Stimulated activated CD4-positive, alpha-beta T cell treated with anti-CD3 and anti-CD28 coated beads, Interleukin-15, amount 100 ng/mL, for 1 hour (primary cell): Measurements from ENCODE around the gene CCL4L2.
"Not testable (repeated sequence)": the region's sequence is repeated elsewhere in the genome, so short reads cannot be mapped to it uniquely, and the experiment has no call there.

ENCODE experiments used
- DNase-seq, 2 donors: peaks; one replicate each; pipeline ENCODE4 v3.0.0-alpha.2; 2020; ENCODE audit warnings: low read depth in 1 of 2, low spot score in 1 of 2

CCL4L2 gene

GRCh38 chr17:36210439-36211211 is at the start of gene CCL4L2:
TSS of gene CCL4L2 (plus strand) at chr17:36211063.
- not testable (repeated sequence) for DNase-seq

DNA sequence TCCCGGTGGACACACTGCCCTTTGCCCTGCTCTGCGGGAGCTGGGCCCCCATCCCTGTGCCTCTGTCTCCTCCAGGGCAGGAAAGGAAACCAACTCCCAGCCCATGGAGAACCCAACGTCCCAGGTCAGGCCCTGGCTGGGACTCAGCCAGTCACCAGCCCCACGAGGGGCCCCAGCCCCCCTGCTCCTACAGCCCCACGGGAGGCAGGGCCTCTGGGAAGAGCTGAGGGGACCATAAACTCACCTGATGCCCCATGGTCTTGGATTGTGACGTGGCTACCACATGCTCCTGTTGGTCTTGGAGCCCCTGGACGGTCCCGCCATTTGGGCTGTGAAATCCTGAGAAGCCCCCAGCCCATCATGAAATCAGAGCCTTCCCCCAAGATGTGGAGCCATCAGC is 42.0 kb upstream of the CCL4L2 start:
- not testable (repeated sequence) for DNase-seq

- not testable (repeated sequence) for DNase-seq
These were observed 34.3 kb upstream of the CCL4L2 start, which contains the start of gene TBC1D3B for GRCh38 chr17:36176536-36176935. TSS of gene TBC1D3B (minus strand) at chr17:36176636. CDS start at chr17:36175050, 1,586 bp downstream.

DNA sequence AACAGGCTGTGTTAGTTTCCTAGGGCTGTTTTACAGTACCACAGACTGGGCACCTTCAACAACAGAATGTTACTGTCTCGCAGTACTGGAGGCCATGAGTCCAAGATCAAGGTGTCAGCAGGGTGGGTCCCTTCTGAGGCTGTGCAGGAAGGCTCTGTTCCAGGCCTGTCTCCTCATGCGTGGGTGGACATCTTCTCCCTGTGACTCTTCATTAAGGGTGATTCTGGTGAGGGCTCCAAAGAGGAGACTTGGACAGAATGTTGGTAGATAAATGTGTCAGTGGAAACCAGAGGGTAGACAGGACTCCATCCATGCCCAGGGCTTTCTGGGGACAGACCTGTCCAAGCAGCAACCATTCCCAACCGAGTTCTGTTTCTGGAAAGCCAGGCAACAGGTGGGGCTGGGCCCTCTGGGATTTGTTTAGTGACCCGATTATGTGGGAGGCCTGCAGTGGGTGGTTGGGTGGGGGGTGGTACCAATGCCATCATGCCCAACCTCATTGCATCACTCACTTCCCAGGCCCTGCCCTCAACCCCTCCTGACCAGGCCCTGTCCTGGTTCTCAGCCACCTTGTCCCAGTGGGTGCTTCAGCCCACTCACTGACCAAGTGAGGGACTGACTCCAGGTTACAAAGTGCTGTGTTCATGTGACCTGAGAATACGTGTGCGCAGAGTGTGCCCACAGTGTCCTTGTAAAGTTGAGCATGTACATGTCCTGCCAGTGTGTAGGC is 29.3 kb upstream of the CCL4L2 start:
- DNase-seq: not testable (repeated sequence)

DNA sequence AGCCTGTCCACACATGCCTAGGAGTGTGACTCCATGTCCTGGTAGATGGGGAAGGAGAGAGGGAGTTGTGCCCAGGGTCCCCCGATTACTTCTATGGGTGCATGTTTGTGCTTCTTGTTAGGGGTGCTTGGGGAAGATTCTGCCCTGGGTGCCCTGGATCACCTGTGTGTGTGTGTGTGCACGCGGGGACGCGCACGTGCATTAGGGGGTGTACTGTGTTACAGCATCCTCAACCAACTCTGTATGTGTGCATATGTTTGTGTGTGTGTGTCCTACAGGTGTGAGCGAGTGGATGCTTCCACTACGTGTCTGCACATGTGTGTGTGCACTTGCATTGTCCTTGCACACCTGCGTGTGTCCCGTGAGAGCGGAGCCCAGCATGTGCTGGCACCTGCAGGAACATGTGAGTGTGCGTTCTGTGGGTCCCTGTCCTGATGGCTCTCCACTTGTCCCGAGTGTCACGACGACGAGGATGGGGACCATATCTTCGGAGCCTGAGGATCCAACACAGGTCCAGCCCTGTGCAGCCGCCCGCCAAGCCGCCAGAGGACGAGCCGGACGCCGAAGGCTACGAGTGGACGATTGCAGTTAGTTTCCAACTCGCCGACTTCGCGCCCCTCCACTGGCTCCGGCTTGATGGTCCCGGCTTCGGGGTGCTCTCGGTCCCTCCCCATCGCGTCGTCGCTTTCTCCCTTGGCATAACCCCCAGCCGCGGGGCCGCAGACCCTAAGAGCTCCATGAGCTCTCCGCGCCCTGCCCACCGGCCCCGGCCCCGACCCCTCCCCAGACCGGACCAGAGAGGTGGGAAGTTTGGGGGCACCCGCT is 28.5 kb upstream of the CCL4L2 start:
- no peak for DNase-seq

DNA sequence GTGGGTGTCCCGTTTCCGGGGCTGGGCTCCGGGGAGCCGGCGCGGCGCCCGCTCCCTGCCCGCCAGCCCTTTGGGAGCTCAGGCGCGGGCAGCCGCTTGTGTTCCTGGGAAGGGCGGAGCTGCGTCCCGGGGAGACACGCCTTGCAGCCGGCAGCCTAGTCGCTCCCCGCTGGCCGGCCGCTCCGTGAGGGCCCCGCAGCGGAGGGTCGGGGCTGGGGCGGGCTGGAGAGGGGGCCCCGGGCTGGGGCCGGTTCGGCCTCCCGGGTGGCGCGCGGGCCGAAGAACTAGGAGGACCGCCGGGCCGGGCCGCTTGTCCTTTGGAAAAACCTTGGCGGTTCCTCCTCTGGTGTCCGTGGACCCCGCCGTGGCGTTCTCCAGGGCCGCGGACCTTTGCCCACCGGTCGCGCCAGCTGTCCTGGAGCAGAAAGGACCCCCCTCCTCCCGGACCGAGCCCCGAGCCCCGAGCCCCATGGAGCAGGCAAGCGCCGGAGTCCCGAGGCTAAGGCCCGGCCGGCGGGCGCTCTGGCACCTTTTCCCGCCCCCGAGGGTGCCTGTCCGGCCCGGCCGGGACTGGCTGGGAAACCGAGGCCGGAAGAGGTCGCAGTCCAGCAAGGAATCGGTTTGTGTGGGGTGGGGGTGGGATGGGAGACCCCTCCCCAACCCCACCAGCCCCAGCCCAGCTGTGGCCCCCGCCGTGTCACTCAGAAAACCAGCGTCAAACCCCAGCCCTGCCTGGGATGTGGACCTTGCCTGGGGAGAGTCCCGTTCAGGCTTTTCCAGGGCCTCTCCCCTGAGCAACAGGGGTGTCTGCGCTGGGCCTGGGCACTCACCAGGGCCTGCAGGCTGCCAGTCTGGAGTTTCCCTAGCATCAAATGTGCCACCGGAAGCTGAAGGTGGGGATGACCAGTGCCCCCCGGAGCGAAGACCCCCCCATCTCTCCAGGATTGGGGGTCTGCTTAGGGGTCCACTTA is 27.6 kb upstream of the CCL4L2 start:
- DNase-seq: no peak

DNA sequence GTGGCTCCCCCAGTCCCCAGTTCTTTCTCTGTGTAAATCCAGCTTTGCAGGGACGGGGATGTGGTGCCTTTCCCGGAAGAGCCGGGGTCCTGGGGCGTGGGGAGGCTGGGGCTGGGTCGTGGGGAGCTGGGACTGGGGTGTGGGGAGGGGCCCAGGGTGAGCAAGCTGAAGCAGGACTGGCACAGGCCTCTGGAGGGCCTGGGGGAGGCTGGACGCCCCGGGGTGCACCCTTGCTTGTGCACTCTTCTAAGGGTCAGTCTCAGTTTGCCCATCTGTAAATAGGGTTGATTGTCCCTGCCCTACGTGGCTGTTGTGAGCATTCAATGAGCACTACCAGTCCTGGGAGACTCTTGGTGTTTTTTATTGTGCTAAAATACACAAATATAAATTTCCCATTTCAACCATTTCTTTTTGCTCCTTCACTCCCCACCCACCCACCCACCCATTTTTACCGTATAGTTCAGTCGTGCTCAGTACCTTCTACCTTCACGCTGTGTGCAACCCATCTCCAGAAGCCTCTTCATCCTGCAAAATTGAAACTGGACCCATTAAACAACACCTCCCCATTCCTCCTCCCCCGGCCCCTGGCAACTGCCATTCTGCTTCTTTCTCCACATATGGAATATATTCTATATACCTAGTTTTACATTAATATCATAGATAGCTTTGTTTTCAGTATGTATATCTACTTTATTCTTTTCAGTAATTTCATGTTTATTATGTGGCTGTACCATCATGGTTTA is 26.7 kb upstream of the CCL4L2 start:
- DNase-seq: no peak

GRCh38 chr17:36185416-36185815 is 25.4 kb upstream of the CCL4L2 start:
- DNase-seq: no peak

DNA sequence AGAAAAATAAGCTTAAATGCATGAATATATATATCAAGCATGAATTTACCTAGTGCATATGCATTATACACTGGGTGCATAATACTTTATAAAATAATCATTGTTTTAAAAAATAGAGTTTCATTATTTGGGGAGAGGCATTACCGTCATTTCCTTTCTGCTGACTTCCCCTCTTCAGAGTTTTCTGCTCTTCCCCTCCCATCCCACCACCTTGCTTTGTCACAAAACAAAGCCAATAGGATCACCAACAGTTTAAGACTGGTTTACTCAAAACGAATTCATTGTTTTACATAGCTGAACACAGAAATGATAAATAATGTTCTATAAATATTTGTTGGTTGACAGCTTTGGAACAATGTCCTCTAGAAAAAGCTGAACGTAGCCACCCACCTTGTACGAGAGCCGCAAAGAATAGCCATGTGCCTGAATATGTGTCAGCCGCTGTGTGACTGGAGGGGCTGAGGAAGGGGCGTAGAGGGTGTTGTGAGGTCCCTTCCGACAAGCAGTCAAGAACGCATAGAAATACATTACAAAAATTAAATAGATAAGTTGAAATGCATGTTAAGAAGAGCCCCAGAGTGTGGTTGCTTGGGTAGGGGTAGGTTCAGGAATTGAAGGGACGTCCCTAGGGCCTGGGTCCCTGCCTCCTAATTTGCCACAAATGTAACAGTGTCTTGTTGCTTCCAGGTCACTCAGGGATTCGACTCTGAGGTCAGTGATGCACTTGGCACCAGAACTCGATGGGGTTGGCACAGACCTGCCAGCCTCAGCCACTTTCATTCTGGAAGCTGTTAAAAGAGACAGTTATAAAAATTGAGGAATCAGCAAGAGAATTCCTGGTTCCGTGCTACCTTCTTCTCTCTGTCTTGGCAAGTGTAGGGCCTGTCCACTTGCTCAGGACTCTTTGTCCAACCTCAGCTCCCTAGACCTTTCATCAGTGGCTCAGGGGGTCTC is 23.8 kb upstream of the CCL4L2 start:
- DNase-seq: not testable (repeated sequence)

- DNase-seq: not testable (repeated sequence)
These were observed 22.8 kb upstream of the CCL4L2 start for GRCh38 chr17:36187943-36188665.

- DNase-seq: no peak
These were observed 22.0 kb upstream of the CCL4L2 start for GRCh38 chr17:36188891-36189306.

DNA sequence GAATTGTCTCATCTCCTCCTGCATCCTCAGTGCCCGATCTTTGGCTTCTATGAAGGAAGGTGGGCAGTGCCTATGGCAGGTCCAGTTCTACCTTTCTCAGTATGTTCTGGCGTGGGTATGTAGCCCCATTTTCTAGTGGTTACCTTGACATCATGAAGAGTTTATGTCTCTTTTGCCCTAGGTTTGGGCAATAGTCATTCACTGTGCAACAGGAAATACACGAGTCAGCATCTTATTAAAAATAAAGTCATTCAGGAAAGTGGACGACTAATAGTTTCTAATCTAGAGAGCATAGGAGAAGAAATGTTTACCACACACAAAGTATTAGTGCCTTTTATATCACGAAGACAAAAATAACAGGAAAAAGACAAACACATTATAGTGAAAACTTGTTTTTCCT is 20.9 kb upstream of the CCL4L2 start:
- DNase-seq: not testable (repeated sequence)

DNA sequence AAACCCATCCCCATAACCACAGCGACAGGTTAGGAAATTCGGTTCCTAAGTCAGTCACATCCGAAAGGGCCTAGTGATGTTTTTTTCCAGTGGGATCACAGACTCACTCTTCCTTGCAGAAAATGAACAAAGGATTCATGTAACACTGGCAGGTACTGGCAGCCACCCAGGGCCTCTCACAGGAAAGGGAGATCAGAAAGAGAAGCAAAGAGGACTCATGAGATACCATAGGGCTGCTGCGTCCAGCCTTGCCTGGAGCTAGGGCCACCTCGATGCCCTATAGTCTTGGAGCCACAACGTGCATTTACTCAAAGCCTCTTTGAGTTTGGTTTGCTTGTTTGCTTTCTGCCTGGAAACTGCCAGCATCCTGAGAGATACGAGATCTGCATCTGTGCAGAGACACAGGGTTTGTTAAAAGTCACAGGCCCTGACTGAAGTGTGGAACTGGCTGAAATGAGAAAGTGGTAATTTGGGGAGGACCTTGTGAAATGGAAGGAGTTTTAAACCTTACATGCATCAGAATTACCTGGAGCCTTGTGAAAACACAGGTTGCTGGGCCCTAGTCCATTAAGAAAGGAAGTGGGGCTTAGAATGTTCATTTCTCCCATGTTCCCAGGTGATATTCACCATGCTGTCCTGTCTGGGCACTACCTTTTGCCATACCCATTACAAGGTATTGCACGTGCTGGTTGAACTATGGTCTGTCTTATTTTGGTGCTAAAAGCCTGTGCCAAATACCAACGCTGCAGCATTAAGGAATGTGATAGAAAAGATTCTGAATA is 20.1 kb upstream of the CCL4L2 start:
- DNase-seq: not testable (repeated sequence)

- DNase-seq: no peak
These were observed 17.6 kb upstream of the CCL4L2 start for GRCh38 chr17:36193216-36193775.

DNA sequence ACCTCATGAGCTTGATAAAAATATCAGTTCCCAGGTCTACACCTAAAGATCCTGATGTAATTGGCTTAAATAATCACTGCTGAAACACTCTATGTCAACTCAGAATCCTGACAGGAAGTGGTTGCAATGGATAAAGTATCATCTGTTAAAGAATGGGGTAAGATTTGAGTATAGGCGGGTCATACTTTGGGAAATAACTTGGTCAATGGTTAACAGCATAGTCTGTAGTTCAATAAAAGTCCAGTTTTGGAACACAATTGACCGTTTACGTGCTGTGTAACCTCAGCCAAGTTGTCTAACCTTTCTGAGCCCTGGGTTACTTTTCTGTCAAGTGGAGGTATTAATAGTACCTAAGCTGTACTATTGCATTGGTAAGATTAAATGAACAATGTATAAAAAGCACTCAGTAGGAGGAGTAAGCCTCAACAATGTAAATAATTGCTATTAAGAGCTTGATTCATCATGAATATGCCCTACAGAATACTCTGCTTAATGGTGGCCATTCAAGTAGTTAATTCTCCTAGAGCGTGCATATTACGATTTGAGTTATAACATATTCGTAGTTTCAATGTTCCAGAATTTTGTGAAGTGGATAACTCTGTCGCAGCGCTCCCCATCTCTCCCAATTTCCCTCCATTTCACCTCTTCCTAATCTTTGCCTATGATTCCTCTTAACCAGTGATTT is 16.6 kb upstream of the CCL4L2 start:
- not testable (repeated sequence) for DNase-seq

DNA sequence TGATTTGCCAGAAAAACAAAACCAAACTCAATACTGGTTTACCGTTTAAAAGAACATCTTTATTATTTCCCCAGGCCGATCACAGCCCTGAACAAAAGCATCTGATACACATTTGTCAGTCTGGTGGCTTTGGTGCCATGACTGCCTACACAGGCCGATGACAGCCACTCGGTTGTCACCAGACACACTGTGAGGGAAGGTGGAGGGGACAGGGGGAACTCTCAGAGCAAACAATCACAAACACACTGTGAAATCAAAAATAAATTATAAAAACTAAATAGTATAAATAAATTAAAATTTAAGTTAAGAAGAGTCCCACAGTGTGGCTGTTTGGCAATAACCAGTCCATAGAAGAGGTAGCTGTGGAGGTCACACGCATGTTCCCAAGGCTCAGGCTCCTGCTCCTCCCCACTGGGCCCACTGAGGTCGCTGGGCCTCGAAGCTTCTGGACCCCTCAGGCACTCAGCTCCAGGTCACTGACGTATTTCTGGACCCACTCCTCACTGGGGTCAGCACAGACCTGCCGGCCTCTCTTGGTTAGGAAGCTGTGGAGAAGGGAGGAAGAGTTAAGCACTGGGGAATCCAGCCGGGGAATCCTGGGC is 15.9 kb upstream of the CCL4L2 start:
- DNase-seq: not testable (repeated sequence)
